Ishikawa (cell line): ENCODE data around the gene UST.

Experiments used
- CEBPB ChIP-seq: IDR thresholded peaks from 2 replicates; pipeline ENCODE4 v1.6.1; 2012
- CREB1 ChIP-seq: IDR thresholded peaks from 2 replicates; pipeline ENCODE4 v1.6.1; 2012; ENCODE audit warnings: low read depth
- EGR1 ChIP-seq: IDR thresholded peaks from 2 replicates; pipeline ENCODE4 v1.6.1; 2012
- EP300 ChIP-seq: IDR thresholded peaks from 2 replicates; pipeline ENCODE4 v1.6.1; 2012; ENCODE audit warnings: borderline replicate concordance
- FOXM1 ChIP-seq: IDR thresholded peaks from 2 replicates; pipeline ENCODE4 v1.6.1; 2012; ENCODE audit warnings: low read depth, borderline replicate concordance
- MAX ChIP-seq: IDR thresholded peaks from 2 replicates; pipeline ENCODE4 v1.6.1; 2012
- NFIC ChIP-seq: IDR thresholded peaks from 2 replicates; pipeline ENCODE4 v1.6.1; 2012
- RAD21 ChIP-seq: IDR thresholded peaks from 2 replicates; pipeline ENCODE4 v1.6.1; 2012; ENCODE audit warnings: low read depth
- REST ChIP-seq: IDR thresholded peaks from 2 replicates; pipeline ENCODE4 v1.6.1; 2012; ENCODE audit warnings: low read depth, mild to moderate bottlenecking
- TAF1 ChIP-seq: IDR thresholded peaks from 2 replicates; pipeline ENCODE4 v1.6.1; 2012; ENCODE audit warnings: low read depth, mild to moderate bottlenecking
- TCF12 ChIP-seq: IDR thresholded peaks from 2 replicates; pipeline ENCODE4 v1.6.1; 2012; ENCODE audit warnings: low read depth
- TEAD4 ChIP-seq: IDR thresholded peaks from 2 replicates; pipeline ENCODE4 v1.6.1; 2012
- USF1 ChIP-seq: IDR thresholded peaks from 2 replicates; pipeline ENCODE4 v1.6.1; 2012
- YY1 ChIP-seq: IDR thresholded peaks from 2 replicates; pipeline ENCODE4 v1.6.1; 2012; ENCODE audit warnings: low read depth
- ZBTB7A ChIP-seq: IDR thresholded peaks from 2 replicates; pipeline ENCODE4 v1.6.1; 2012; ENCODE audit warnings: low read depth

The UST gene

GRCh38 chr6:148842296-148843019 is 95.6 kb downstream of the UST start:
- TF ChIP-seq NFIC (no peak), REST (no peak)

- no peak for TF ChIP-seq MAX
- no peak for TF ChIP-seq EP300
- TF ChIP-seq USF1, result no peak
- TF ChIP-seq TEAD4, result no peak
- no peak for TF ChIP-seq CREB1
- TF ChIP-seq TCF12, result no peak
- no peak for TF ChIP-seq FOXM1
- no peak for TF ChIP-seq YY1
- no peak for TF ChIP-seq ZBTB7A
- TF ChIP-seq NFIC, result no peak
- TF ChIP-seq RAD21, result no peak
- TF ChIP-seq CEBPB, result no peak
- TF ChIP-seq REST, result no peak
- no peak for TF ChIP-seq TAF1
- no peak for TF ChIP-seq EGR1
Measured at GRCh38 chr6:148845464-148845863, 98.6 kb downstream of the UST start.

GRCh38 chr6:148846778-148847761 is 100.2 kb downstream of the UST start:
- TF ChIP-seq ZBTB7A, result no peak
- no peak for TF ChIP-seq NFIC
- no peak for TF ChIP-seq TEAD4
- TF ChIP-seq MAX, result no peak
- no peak for TF ChIP-seq FOXM1
- TF ChIP-seq USF1, result no peak
- no peak for TF ChIP-seq TCF12
- no peak for TF ChIP-seq EGR1
- TF ChIP-seq REST, result no peak
- no peak for TF ChIP-seq RAD21

GRCh38 chr6:148848915-148849314 is 102.1 kb downstream of the UST start:
- TF ChIP-seq ZBTB7A (no peak), EGR1 (no peak), REST (no peak), EP300 (no peak), CEBPB (no peak), YY1 (no peak), RAD21 (no peak), FOXM1 (no peak), CREB1 (no peak), USF1 (no peak), MAX (no peak), TCF12 (no peak), TAF1 (no peak)
